Spleen (tissue), 11 donors: ENCODE data around the gene TMA16. TPM values are rescaled to one million over a fixed set of nuclear protein-coding genes. Genes with fewer than 3 reads are reported as not detected.
"Not testable (repeated sequence)": the region's sequence is repeated elsewhere in the genome, so short reads cannot be mapped to it uniquely, and the experiment has no call there.

ENCODE experiments used
- DNase-seq: peaks from one replicate; pipeline ENCODE4 v3.0.0-alpha.2; 2020
- H3K27ac ChIP-seq, 8 donors: fragments of 200-600 bp; sonication (generic) in 7 of 8; 1 replicate in 4 of 8; 2 replicates in 4 of 8; pipeline versions ENCODE4 v1.5.0 to v1.8.0; 2016 to 2021; ENCODE audit warnings: inconsistent platforms in 4 of 8, mild to moderate bottlenecking in 4 of 8, moderate library complexity in 1 of 8
- H3K27me3 ChIP-seq, 7 donors: fragments of 200-600 bp; sonication (generic) in 6 of 7; replicated peaks in 1 of 7; 1 replicate in 4 of 7; 2 replicates in 3 of 7; pipeline versions ENCODE4 v1.5.0 to v1.8.0; 2016 to 2021; ENCODE audit warnings: inconsistent platforms in 3 of 7, mild to moderate bottlenecking in 1 of 7
- H3K36me3 ChIP-seq, 6 donors: fragments of 200-600 bp; sonication (generic) in 5 of 6; 1 replicate in 4 of 6; 2 replicates in 2 of 6; pipeline versions ENCODE4 v1.5.0 to v1.8.0; 2016 to 2021; ENCODE audit warnings: inconsistent platforms in 2 of 6
- H3K4me1 ChIP-seq, 6 donors: fragments of 200-600 bp; sonication (generic) in 5 of 6; 1 replicate in 3 of 6; 2 replicates in 3 of 6; pipeline versions ENCODE4 v1.5.0 to v1.8.0; 2016 to 2021; ENCODE audit warnings: inconsistent platforms in 3 of 6
- H3K4me3 ChIP-seq, 8 donors: fragments of 200-600 bp; sonication (generic) in 7 of 8; 1 replicate in 4 of 8; 2 replicates in 4 of 8; pipeline versions ENCODE4 v1.5.0 to v1.8.0; 2016 to 2021; ENCODE audit warnings: inconsistent platforms in 4 of 8, mild to moderate bottlenecking in 4 of 8, moderate library complexity in 2 of 8
- H3K9me3 ChIP-seq, 8 donors: fragments of 200-600 bp; sonication (generic) in 7 of 8; 1 replicate in 4 of 8; 2 replicates in 4 of 8; pipeline versions ENCODE4 v1.5.0 to v1.8.0; 2016 to 2021; ENCODE audit warnings: inconsistent platforms in 4 of 8
- POLR2A ChIP-seq, 3 donors: fragments of 450-650 bp; IDR thresholded peaks; one replicate each; pipeline ENCODE4 v1.5.1; 2017; ENCODE audit warnings: antibody characterized with exemption in 3 of 3, mild to moderate bottlenecking in 1 of 3
- POLR2AphosphoS5 ChIP-seq, 3 donors: sonication (generic); formaldehyde crosslinking; IDR thresholded peaks; one replicate each; pipeline ENCODE4 v1.5.1; 2017; ENCODE audit warnings: antibody characterized with exemption in 3 of 3
- WGBS, 5 donors: extraction: QIAGEN DNeasy Blood & Tissue Kit in 3 of 5; methylation state at CpG; one replicate each; pipeline versions ENCODE4 v1.1.5 to v1.1.7; 2013 to 2018; 5-methylcytosine and 5-hydroxymethylcytosine counted together
- intact Hi-C: fragments of 100-400 bp; cut with DNase I; formaldehyde crosslinking; loops from one replicate; pipeline ENCODE4 v1.15.0; 2023; ENCODE audit warnings: low total_unique reads
- polyA plus RNA-seq, 3 donors: library from polyadenylated mRNA; stranded (reverse); fragments of 200-250 nt; gene quantifications; one replicate each; pipeline ENCODE4 v1.2.1, GENCODE V29; 2013
- total RNA-seq, 7 donors: library from RNA; depleted of rRNA in 3 of 7; stranded (reverse); fragments of >200 nt in 3 of 7; fragmentation: NEBNext Ultra II Directional in 4 of 7; extraction: Animal tissue kit (Norgen Biotek cat#: 25700) in 4 of 7; gene quantifications; one replicate each; pipeline versions ENCODE4 v1.1.0 to v1.2.1, GENCODE V29; 2016 to 2021
- TF ChIP-seq, protein P1 (sequence below), 11 experiments: fragments of 200-600 bp in 7 of 11; fragments of 450-650 bp in 4 of 11; sonication (generic) in 4 of 11; IDR thresholded peaks in 8 of 11; conservative IDR thresholded peaks in 3 of 11; 1 replicate in 7 of 11; 2 replicates in 4 of 11; pipeline versions ENCODE4 v1.4.0 to v1.8.0; 2016 to 2021; ENCODE audit warnings: antibody characterized with exemption in 11 of 11, inconsistent platforms in 4 of 11, mild to moderate bottlenecking in 1 of 11
- donor health status: healthy with polysubstance abuse.
- donor health status: DM: no; HTN: no; CAD: no; lungs with moderate emphysema.
- donor health status: DM: no; HTN: no; CAD: no.
- donor health status: Bipolar disorder and iron deficiency.
- donor health status: healthy.
- donor health status: DM: no; HTN: no; CAD: no.
- donor health status: DM: yes; HTN: yes; CAD: no.

TMA16 gene
- total and polyA plus RNA-seq, 10 donors = 15.6 to 39.0 (median 29.1) TPM

GRCh38 chr4:163535657-163536056 lies 41.2 kb downstream of the TMA16 start:
- H3K36me3 ChIP-seq = peaks cover 0 to 90% (median 5%) of the 10 kb centered on the region in 6 donors
- no peaks in the 10 kb centered on the region for H3K9me3 ChIP-seq
- H3K27me3 ChIP-seq = no peaks in the 10 kb centered on the region
- H3K27ac ChIP-seq = no peak overlapping the region
- WGBS, 5 donors = 83 to 95% (median 89%) methylated on average over 1 of the region's 1 CpG
- H3K4me1 ChIP-seq = no peaks in the 10 kb centered on the region
- no peak overlapping the region for H3K4me3 ChIP-seq
- TF ChIP-seq POLR2AphosphoS5 (IDR thresholded peaks at IDR 0.05) (no peak), POLR2A (IDR thresholded peaks at IDR 0.05) (no peak)
- TF ChIP-seq, protein P1, sequence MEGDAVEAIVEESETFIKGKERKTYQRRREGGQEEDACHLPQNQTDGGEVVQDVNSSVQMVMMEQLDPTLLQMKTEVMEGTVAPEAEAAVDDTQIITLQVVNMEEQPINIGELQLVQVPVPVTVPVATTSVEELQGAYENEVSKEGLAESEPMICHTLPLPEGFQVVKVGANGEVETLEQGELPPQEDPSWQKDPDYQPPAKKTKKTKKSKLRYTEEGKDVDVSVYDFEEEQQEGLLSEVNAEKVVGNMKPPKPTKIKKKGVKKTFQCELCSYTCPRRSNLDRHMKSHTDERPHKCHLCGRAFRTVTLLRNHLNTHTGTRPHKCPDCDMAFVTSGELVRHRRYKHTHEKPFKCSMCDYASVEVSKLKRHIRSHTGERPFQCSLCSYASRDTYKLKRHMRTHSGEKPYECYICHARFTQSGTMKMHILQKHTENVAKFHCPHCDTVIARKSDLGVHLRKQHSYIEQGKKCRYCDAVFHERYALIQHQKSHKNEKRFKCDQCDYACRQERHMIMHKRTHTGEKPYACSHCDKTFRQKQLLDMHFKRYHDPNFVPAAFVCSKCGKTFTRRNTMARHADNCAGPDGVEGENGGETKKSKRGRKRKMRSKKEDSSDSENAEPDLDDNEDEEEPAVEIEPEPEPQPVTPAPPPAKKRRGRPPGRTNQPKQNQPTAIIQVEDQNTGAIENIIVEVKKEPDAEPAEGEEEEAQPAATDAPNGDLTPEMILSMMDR (IDR thresholded peaks at IDR 0.05 in 8 of 11, conservative IDR thresholded peaks at IDR 0.05 in 3 of 11) = no peak
- DNase-seq = no peak
- intact Hi-C loops = no loop called here

- intact Hi-C loops = no loop called here
- WGBS, 5 donors = 76 to 88% (median 81%) methylated on average over 2 of the region's 2 CpGs
- no peak for DNase-seq
These were observed 41.6 kb downstream of the TMA16 start for GRCh38 chr4:163536091-163536490.

GRCh38 chr4:163537114-163537513 lies 42.6 kb downstream of the TMA16 start:
- H3K4me1 ChIP-seq = peaks cover 0 to 2% (median 0%) of the 10 kb centered on the region in 6 donors
- H3K36me3 ChIP-seq = peaks cover 0 to 90% (median 5%) of the 10 kb centered on the region in 6 donors
- intact Hi-C loops = no loop called here
- H3K27me3 ChIP-seq = no peaks in the 10 kb centered on the region
- no peak for TF ChIP-seq POLR2AphosphoS5 (IDR thresholded peaks at IDR 0.05)
- TF ChIP-seq, protein P1 (IDR thresholded peaks at IDR 0.05 in 8 of 11, conservative IDR thresholded peaks at IDR 0.05 in 3 of 11) = no peak
- no peak for TF ChIP-seq POLR2A (IDR thresholded peaks at IDR 0.05)
- DNase-seq = no peak
- H3K27ac ChIP-seq = no peak overlapping the region
- no peaks in the 10 kb centered on the region for H3K9me3 ChIP-seq
- WGBS, 5 donors = 91 to 97% (median 95%) methylated on average over 3 of the region's 3 CpGs
- H3K4me3 ChIP-seq = no peak overlapping the region

More at GRCh38 chr4:163536091-163536490, 41.6 kb downstream of the TMA16 start:
- TF ChIP-seq POLR2A (IDR thresholded peaks at IDR 0.05) = no peak
- TF ChIP-seq, protein P1 (IDR thresholded peaks at IDR 0.05 in 8 of 11, conservative IDR thresholded peaks at IDR 0.05 in 3 of 11) = no peak
- no peak for TF ChIP-seq POLR2AphosphoS5 (IDR thresholded peaks at IDR 0.05)
- Histone ChIP-seq H3K27ac (no peak overlapping the region), H3K27me3 (no peaks in the 10 kb centered on the region), H3K4me1 (no peaks in the 10 kb centered on the region), H3K9me3 (no peaks in the 10 kb centered on the region), H3K4me3 (no peak overlapping the region), H3K36me3 (peaks cover 0 to 90% (median 5%) of the 10 kb centered on the region in 6 donors)

DNA sequence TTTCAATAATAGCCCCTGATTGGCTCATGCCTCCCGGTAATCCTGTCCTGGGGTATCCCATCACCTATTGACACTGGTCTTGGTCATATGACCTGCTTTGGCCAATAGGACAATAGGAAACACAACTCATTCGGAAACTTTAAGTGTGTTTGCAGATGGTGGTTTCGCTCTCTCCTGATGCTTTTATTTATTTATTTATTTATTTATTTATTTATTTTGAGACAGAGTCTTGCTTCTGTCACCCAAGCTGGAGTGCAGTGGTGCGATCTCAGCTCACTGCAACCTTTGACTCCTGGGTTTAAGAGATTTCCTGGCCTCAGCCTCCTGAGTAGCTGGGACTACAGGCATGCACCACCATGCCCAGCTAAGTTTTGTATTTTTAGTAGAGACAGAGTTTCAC lies 44.3 kb downstream of the TMA16 start:
- H3K27ac ChIP-seq, H3K27me3 ChIP-seq, DNase-seq, intact Hi-C loops, H3K9me3 ChIP-seq, H3K4me3 ChIP-seq: not testable (repeated sequence)
- H3K36me3 ChIP-seq = peaks cover 0 to 93% (median 7%) of the 10 kb centered on the region in 6 donors
- H3K4me1 ChIP-seq = peaks cover 0 to 18% (median 0%) of the 10 kb centered on the region in 6 donors
- WGBS, 5 donors = 71 to 99% (median 80%) methylated on average over 4 of the region's 4 CpGs

GRCh38 chr4:163540448-163540847 lies 46.0 kb downstream of the TMA16 start:
- Histone ChIP-seq H3K36me3 (peaks cover 0 to 95% (median 7%) of the 10 kb centered on the region in 6 donors), H3K4me3 (no peak overlapping the region), H3K27me3 (no peaks in the 10 kb centered on the region), H3K9me3 (no peaks in the 10 kb centered on the region), H3K4me1 (peaks cover 6 to 34% (median 12%) of the 10 kb centered on the region in 6 donors), H3K27ac (no peak overlapping the region)
- DNase-seq = no peak
- intact Hi-C loops = no loop called here
- TF ChIP-seq POLR2A (IDR thresholded peaks at IDR 0.05) (no peak), POLR2AphosphoS5 (IDR thresholded peaks at IDR 0.05) (peak in 1 of 3 donors; percentile 33)
- WGBS, 5 donors = 90 to 99% (median 97%) methylated on average over 5 of the region's 5 CpGs
